Stimulated activated naive CD4-positive, alpha-beta T cell (primary cell): ENCODE results near the gene RFX1.
"Not testable (repeated sequence)": the region's sequence is repeated elsewhere in the genome, so short reads cannot be mapped to it uniquely, and the experiment has no call there.

Source experiments
- DNase-seq, 6 experiments: peaks; one replicate each; lab custom pipeline; 2025; lab: John Stamatoyannopoulos, UW

Gene RFX1

GRCh38 chr19:14006085-14006765, at the start of gene RFX1:
RFX1 (minus strand) TSS chr19:14006320; CDS start chr19:13993843, 12,477 bp downstream.
- DNase-seq = peak; percentile 98 to 100 (median 100)

- DNase-seq = no peak
Observed at GRCh38 chr19:14055396-14055795, 49.3 kb upstream of the RFX1 start.

DNA sequence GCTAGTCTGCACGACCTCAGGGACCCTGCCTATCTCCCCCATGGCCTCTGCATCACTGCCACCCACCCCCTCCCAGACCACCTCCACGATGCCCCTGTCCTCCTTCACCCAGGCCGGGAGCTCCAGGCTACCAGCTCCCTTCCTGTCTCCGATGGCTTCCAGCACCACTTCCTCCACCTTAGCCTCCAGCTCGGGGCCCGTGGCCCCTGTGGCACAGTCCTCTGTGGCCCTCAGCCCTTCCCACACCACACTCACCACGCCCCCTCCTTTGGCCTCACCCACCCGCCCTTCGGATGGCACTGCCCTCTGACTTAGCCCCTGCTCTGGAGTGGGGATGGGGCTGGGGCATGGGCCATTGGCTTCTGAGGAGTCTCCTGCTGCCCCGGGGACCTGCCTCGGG, 48.6 kb upstream of the RFX1 start:
- no peak for DNase-seq

DNA sequence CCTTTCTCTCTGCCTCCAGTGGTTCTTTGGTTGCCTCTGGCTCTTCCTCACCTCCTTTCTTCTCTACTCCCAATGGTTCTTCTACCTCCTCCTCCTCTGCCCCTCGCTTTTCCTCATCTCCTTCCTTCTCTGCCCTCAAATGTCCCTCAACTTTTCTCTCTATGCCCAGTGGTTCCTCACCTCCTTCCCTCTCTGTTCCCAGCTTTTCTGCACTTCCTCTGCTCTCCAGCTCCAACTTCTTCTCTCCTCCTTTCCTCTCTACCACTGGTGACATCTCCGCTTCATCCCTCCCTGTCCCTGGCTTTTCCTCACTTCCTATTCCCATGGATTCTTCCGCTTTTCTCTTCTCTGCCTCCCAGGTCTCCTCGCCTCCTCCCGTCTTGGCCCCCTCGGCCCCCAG, 48.0 kb upstream of the RFX1 start:
- no peak for DNase-seq

- no peak for DNase-seq
Observed at GRCh38 chr19:14053500-14053899, 47.4 kb upstream of the RFX1 start.

GRCh38 chr19:14053032-14053431, 46.9 kb upstream of the RFX1 start:
- DNase-seq = no peak

GRCh38 chr19:14052470-14052869, 46.4 kb upstream of the RFX1 start:
- no peak for DNase-seq

GRCh38 chr19:14051980-14052379, 45.9 kb upstream of the RFX1 start:
- DNase-seq = no peak

GRCh38 chr19:14050961-14051360, 44.8 kb upstream of the RFX1 start:
- DNase-seq = not testable (repeated sequence)

DNA sequence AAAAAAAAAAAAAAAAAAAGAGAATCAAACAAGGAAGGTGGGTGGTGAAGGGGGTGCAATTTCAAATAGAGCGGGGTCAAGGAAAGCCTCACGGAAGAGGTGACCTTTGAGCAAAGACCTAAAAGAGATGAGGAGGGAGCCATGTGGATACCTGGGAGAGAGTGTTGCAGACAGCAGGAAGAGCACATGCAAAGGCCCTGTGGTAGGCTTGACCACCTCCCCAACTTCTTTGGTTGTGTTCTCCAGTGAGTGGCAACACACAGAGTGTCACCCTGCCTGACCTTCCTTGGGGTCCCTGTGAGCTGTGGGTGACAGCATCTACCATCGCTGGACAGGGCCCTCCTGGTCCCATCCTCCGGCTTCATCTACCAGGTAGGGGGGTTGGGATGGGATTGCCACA, 44.4 kb upstream of the RFX1 start:
- no peak for DNase-seq

DNA sequence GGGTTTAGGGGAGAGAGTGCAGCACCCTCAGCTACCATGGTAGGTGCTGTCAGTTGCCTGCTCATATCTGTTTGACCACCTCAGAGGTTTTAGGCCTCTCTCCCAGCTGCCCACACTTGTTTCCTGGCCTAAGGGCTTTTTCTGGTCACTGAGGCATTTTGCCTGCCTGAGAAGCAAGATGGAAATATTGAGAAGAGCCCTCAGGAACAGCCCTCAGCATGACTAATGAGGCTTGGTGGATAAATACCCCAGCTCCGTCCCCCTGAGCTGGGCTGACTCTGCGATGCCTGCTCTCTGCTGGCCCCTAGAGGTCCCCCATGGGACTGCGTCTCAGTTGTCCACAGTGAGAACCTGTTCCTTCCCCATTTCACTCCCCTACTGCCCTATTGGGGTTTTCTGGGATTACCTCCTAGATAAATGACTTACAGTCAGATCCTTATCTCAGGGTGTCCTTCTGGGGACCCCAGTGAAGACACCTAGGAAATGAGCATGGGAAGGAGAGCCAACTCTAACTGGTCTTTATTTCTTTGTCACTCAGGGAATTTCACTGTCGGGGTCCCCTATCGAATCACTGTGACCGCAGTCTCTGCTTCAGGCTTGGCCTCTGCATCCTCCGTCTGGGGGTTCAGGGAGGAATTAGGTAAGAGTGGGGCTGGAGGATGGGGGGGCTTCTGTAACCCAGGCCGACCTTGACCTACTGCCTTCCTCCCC, 42.5 kb upstream of the RFX1 start:
- peak; percentile 25 to 78 (median 66) for DNase-seq

DNA sequence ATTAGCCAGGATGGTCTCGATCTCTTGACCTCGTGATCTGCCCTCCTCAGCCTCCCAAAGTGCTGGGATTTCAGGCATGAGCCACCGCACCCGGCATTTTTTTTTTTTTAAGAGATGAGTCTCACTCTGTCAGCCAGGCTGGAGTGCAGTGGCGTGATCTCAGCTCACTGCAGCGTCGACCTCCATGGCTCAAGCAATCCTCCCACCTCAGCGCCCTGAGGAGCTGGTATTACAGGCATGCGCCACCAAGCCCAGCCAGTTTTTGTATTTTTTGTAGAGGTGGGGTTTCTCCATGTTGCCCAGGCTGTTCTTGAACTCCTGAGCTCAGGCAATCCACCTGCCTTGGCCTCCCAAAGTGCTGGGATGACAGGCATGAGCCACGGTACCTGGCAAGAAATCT, 41.7 kb upstream of the RFX1 start:
- DNase-seq = not testable (repeated sequence)

GRCh38 chr19:14042659-14043608, 36.8 kb upstream of the RFX1 start:
- peak in 3 of 6 experiments; percentile 14 to 32 (median 23) for DNase-seq

DNA sequence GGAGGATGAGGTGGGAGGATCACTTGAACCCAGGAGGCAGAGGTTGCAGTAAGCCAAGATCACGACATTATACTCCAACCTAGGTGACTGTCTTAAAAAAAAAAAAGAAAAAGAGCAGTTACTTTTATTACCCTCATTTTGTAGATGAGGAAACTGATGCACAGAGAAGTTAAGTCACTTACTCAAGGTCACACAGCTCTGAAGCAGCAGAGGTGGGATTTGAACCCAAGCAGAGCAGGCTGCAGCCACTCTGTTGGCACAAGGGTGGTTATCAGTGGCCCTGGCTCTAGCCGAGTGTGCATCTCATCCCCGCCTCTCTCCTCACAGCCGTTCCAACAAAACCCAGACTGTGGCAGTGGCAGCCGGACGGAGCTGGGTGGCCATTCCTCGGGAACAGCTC, 33.1 kb upstream of the RFX1 start:
- no peak for DNase-seq

DNA sequence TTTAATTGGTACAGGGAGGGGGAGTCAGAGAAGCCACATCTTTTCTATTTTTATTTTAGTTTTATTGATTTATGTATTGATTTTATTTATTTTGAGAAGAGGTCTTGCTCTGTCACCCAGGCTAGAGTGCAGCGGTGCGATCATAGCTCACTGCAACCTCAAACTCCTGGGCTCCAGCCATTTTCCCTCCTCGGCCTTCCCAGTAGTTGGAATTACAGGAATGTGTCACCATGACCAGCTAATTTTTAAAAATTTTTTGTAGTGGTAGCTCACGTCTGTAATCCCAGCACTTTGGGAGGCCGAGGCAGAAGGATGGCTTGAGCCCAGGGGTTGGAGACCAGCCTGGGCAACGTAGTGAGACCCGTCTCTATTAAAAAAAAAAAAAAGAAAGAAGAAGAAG, 29.6 kb upstream of the RFX1 start:
- DNase-seq = no peak

GRCh38 chr19:14035159-14035558, 29.0 kb upstream of the RFX1 start:
- not testable (repeated sequence) for DNase-seq

- DNase-seq = no peak
Observed at GRCh38 chr19:14033946-14034345, 27.8 kb upstream of the RFX1 start.

- DNase-seq = peak; percentile 64 to 90 (median 80)
Observed at GRCh38 chr19:14031719-14032480, 25.8 kb upstream of the RFX1 start, which contains the start of gene IL27RA. IL27RA (plus strand) TSS chr19:14031762; CDS start chr19:14031873, 111 bp downstream.

DNA sequence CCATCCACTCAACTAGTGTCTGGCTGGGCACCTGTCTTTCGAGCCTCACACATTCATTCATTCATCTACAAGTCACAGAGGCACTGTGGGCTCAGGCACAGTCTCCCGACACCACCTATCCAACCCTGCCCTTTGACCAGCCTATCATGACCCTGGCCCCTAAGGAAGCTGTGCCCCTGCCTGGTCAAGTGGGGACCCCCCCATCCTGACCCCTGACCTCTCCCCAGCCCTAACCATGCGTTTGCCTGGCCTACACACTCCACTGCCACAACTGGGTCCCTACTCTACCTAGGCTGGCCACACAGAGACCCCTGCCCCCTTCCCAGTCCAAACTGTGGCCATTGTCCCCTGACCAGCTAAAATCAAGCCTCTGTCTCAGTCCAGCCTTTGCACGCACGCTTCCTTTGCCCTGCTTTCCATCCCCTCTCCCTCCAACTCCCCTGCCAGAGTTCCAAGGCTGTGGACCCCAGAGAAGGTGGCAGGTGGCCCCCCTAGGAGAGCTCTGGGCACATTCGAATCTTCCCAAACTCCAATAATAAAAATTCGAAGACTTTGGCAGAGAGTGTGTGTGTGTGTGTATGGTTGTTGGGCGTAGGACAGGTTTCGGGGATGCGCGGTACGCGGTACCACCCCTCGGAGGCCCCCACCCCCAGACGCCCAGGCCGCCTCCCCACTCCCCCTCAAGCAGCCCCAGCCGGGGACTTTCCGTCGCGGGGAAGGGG, 25.0 kb upstream of the RFX1 start:
- peak in 2 of 6 experiments; percentile 80 to 81 for DNase-seq

DNA sequence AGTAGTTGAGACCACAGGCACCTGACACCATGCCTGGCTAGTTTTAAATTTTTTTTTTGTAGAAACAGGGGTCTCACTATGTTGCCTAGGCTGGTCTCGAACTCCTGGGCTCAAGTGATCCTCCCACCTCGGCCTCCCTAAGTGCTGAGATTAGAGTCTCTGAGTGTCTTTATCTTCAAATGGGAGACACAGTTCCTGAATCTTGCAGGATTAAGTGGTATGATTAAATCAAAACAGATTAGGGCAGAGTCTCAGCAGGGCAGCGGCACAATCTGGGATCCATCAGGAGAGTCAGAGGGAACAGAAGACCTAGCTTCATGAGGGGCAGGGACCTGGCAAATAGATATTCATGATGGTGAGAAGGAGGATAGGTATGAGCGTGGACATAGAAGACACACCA, 22.8 kb upstream of the RFX1 start:
- DNase-seq = no peak
